GM21528 (cell line): ENCODE measurements around the gene NOS1AP.

Experiments
- ATAC-seq: cut with Tn5 transposase; IDR thresholded peaks from one replicate; pipeline ENCODE4 v1.9.1; 2021; ENCODE audit warnings: mild to moderate bottlenecking, moderate library complexity; ENCODE audit not compliant: unreplicated experiment, low FRiP score

Gene NOS1AP

GRCh38 chr1:162212713-162213112, 143.2 kb downstream of the NOS1AP start:
- ATAC-seq: no peak

- ATAC-seq: no peak
These were observed 143.9 kb downstream of the NOS1AP start for GRCh38 chr1:162213281-162213912.

- ATAC-seq: no peak
These were observed 144.7 kb downstream of the NOS1AP start for GRCh38 chr1:162214202-162214601.

- no peak for ATAC-seq
These were observed 146.4 kb downstream of the NOS1AP start for GRCh38 chr1:162215902-162216301.

GRCh38 chr1:162216604-162217003, 147.1 kb downstream of the NOS1AP start:
- no peak for ATAC-seq

- no peak for ATAC-seq
These were observed 148.2 kb downstream of the NOS1AP start for GRCh38 chr1:162217706-162218105.

GRCh38 chr1:162218546-162218945, 149.1 kb downstream of the NOS1AP start:
- no peak for ATAC-seq

GRCh38 chr1:162218975-162219374, 149.5 kb downstream of the NOS1AP start:
- ATAC-seq: no peak

- ATAC-seq: no peak
These were observed 150.0 kb downstream of the NOS1AP start for GRCh38 chr1:162219461-162219860.

GRCh38 chr1:162220009-162220539, 150.6 kb downstream of the NOS1AP start:
- ATAC-seq: no peak

GRCh38 chr1:162222014-162222413, 152.5 kb downstream of the NOS1AP start:
- no peak for ATAC-seq

GRCh38 chr1:162222730-162223129, 153.2 kb downstream of the NOS1AP start:
- ATAC-seq: no peak

GRCh38 chr1:162223488-162223887, 154.0 kb downstream of the NOS1AP start:
- no peak for ATAC-seq

- no peak for ATAC-seq
These were observed 154.8 kb downstream of the NOS1AP start for GRCh38 chr1:162224267-162224666.

GRCh38 chr1:162228586-162228985, 159.1 kb downstream of the NOS1AP start:
- no peak for ATAC-seq

- no peak for ATAC-seq
These were observed 160.1 kb downstream of the NOS1AP start for GRCh38 chr1:162229549-162229948.

- no peak for ATAC-seq
These were observed 160.6 kb downstream of the NOS1AP start for GRCh38 chr1:162230096-162230495.

- ATAC-seq: no peak
These were observed 161.0 kb downstream of the NOS1AP start for GRCh38 chr1:162230517-162230916.

GRCh38 chr1:162232034-162232711, 162.7 kb downstream of the NOS1AP start:
- no peak for ATAC-seq

GRCh38 chr1:162233066-162233465, 163.6 kb downstream of the NOS1AP start:
- no peak for ATAC-seq

GRCh38 chr1:162233937-162234336, 164.4 kb downstream of the NOS1AP start:
- no peak for ATAC-seq

GRCh38 chr1:162234571-162234970, 165.1 kb downstream of the NOS1AP start:
- no peak for ATAC-seq
